ENCODE measurements around the gene LRRN2. TPM values are rescaled to one million over a fixed set of nuclear protein-coding genes. Genes with fewer than 3 reads are reported as not detected.
A peak's percentile ranks its signal among the peaks of the same experiment; 100 is the strongest.

LRRN2 gene
- total and polyA plus RNA-seq, 9 of the 15 experiments (the other 6 are each of a cell fraction or from before 2014, with no cell fraction given): 0.05 TPM; not detected in 8

- TF ChIP-seq ZNF407 (IDR thresholded peaks at IDR 0.05; ENCODE audit: low read depth) (0 out of 2 replicates have a peak, but pooled peaks have one; percentile 53), ZNF449 (CRISPR knock-in tag; IDR thresholded peaks at IDR 0.05) (0 out of 2 replicates have a peak, but pooled peaks have one; percentile 51), SMAD2 (IDR thresholded peaks at IDR 0.05; ENCODE audit: low read depth, low read length) (no peak), ZBTB1 (CRISPR knock-in tag; IDR thresholded peaks at IDR 0.05; ENCODE audit: borderline replicate concordance, low read depth) (peak; percentile 79), PKNOX1 (IDR thresholded peaks at IDR 0.05) (peak; percentile 77), TRIM28 (IDR thresholded peaks at IDR 0.05) (peak; percentile 89), ELF4 (CRISPR knock-in tag; IDR thresholded peaks at IDR 0.05) (peak; percentile 97), NCOA2 (IDR thresholded peaks at IDR 0.05; ENCODE audit: partially characterized antibody in 2 of 2) (peak in 1 of 2 experiments; percentile 45), GMEB1 (CRISPR knock-in tag; IDR thresholded peaks at IDR 0.05) (no peak), FOXA3 (CRISPR knock-in tag; conservative IDR thresholded peaks at IDR 0.05 in 1 of 2, IDR thresholded peaks at IDR 0.05 in 1 of 2) (0 out of 4 replicates have a peak, but pooled peaks of 1 of the 2 experiments have one; percentile 11), SPI1 (IDR thresholded peaks at IDR 0.05; ENCODE audit: borderline replicate concordance, low read depth, low read length) (peak; percentile 85)
Measured at GRCh38 chr1:204705888-204706837, 20.6 kb upstream of the LRRN2 start (continued).

Measured in K562 (cell line).